H9 (cell line): Measurements from ENCODE around the gene TPP2. TPM values are rescaled to one million over a fixed set of nuclear protein-coding genes. Genes with fewer than 3 reads are reported as not detected.

Experiments used
- DNase-seq: peaks from one replicate; pipeline ENCODE4 v3.0.0-alpha.2; 2017
- H2AFZ ChIP-seq: one replicate; pipeline ENCODE4 v1.6.1; 2013; ENCODE audit warnings: mild to moderate bottlenecking, low read length, control low read depth, moderate library complexity
- H2AK5ac ChIP-seq: 2 replicates; pipeline ENCODE4 v1.6.1; 2013; ENCODE audit warnings: low read length, control low read depth, mixed read lengths; ENCODE audit not compliant: insufficient read length
- H2BK120ac ChIP-seq: one replicate; pipeline ENCODE4 v1.6.1; 2013; ENCODE audit warnings: low read depth, mild to moderate bottlenecking, low read length, control low read depth, inconsistent platforms; ENCODE audit not compliant: poor library complexity, severe bottlenecking
- H2BK12ac ChIP-seq: 2 replicates; pipeline ENCODE4 v1.6.1; 2013; ENCODE audit warnings: low read length, control low read depth, mixed read lengths, low read depth; ENCODE audit not compliant: insufficient read length
- H2BK15ac ChIP-seq: 2 replicates; pipeline ENCODE4 v1.6.1; 2013; ENCODE audit warnings: low read depth, low read length, control low read depth
- H2BK20ac ChIP-seq: one replicate; pipeline ENCODE4 v1.6.1; 2013; ENCODE audit warnings: low read depth, mild to moderate bottlenecking, low read length, control low read depth, inconsistent platforms; ENCODE audit not compliant: poor library complexity, severe bottlenecking
- H2BK5ac ChIP-seq: 2 replicates; pipeline ENCODE4 v1.6.1; 2013; ENCODE audit warnings: low read length, control low read depth, mixed read lengths; ENCODE audit not compliant: insufficient read length
- H3K14ac ChIP-seq: 2 replicates; pipeline ENCODE4 v1.6.1; 2013; ENCODE audit warnings: low read length, control low read depth; ENCODE audit not compliant: insufficient read depth
- H3K18ac ChIP-seq: 2 replicates; pipeline ENCODE4 v1.6.1; 2013; ENCODE audit warnings: low read depth, mild to moderate bottlenecking, mixed read lengths, low read length, control low read depth; ENCODE audit not compliant: insufficient read length
- H3K23ac ChIP-seq: 2 replicates; pipeline ENCODE4 v1.6.1; 2013; ENCODE audit warnings: low read length, control low read depth, mixed read lengths, low read depth; ENCODE audit not compliant: insufficient read length
- H3K23me2 ChIP-seq: 2 replicates; pipeline ENCODE4 v1.6.1; 2013; ENCODE audit warnings: low read depth, mild to moderate bottlenecking, mixed read lengths, low read length, control low read depth; ENCODE audit not compliant: insufficient read length, poor library complexity, severe bottlenecking
- H3K27ac ChIP-seq: 2 replicates; pipeline ENCODE4 v1.5.1; 2013; ENCODE audit warnings: low read length, control low read depth, mixed read lengths, low read depth; ENCODE audit not compliant: insufficient read length
- H3K27me3 ChIP-seq: 2 replicates; pipeline ENCODE4 v1.6.1; 2013; ENCODE audit warnings: low read length, control low read depth, inconsistent platforms; ENCODE audit not compliant: insufficient read depth
- H3K4ac ChIP-seq: 2 replicates; pipeline ENCODE4 v1.6.1; 2013; ENCODE audit warnings: low read depth, mild to moderate bottlenecking, control low read depth, inconsistent platforms, low read length, moderate library complexity
- H3K4me1 ChIP-seq: 2 replicates; pipeline ENCODE4 v1.6.1; 2013; ENCODE audit warnings: low read length, control low read depth, inconsistent platforms; ENCODE audit not compliant: insufficient read depth
- H3K4me2 ChIP-seq: 2 replicates; pipeline ENCODE4 v1.6.1; 2013; ENCODE audit warnings: low read length, control low read depth, mixed read lengths; ENCODE audit not compliant: insufficient read length, insufficient read depth
- H3K56ac ChIP-seq: 2 replicates; pipeline ENCODE4 v1.6.1; 2013; ENCODE audit warnings: low read depth, mild to moderate bottlenecking, mixed read lengths, low read length, control low read depth; ENCODE audit not compliant: insufficient read length
- H3K79me1 ChIP-seq: 2 replicates; pipeline ENCODE4 v1.6.1; 2013; ENCODE audit warnings: low read depth, mild to moderate bottlenecking, moderate library complexity, low read length, control low read depth, inconsistent platforms; ENCODE audit not compliant: insufficient read depth, poor library complexity, severe bottlenecking
- H3K79me2 ChIP-seq: 2 replicates; pipeline ENCODE4 v1.6.1; 2013; ENCODE audit warnings: low read length, control low read depth, inconsistent platforms; ENCODE audit not compliant: insufficient read depth
- H3K9ac ChIP-seq: 2 replicates; pipeline ENCODE4 v1.6.1; 2013; ENCODE audit warnings: low read length, control low read depth, mixed read lengths; ENCODE audit not compliant: insufficient read length; ENCODE audit errors: extremely low read depth
- H3K9me3 ChIP-seq: one replicate; pipeline ENCODE4 v1.6.1; 2013; ENCODE audit warnings: low read depth, low read length, inconsistent platforms; ENCODE audit not compliant: control insufficient read depth
- H3T11ph ChIP-seq: one replicate; pipeline ENCODE4 v1.6.1; 2013; ENCODE audit warnings: mild to moderate bottlenecking, low read length, control low read depth, inconsistent platforms
- H4K20me1 ChIP-seq: one replicate; pipeline ENCODE4 v1.6.1; 2013; ENCODE audit not compliant: control insufficient read depth, insufficient read length, insufficient read depth
- H4K5ac ChIP-seq: 2 replicates; pipeline ENCODE4 v1.6.1; 2013; ENCODE audit warnings: low read depth, mild to moderate bottlenecking, mixed read lengths, low read length, control low read depth; ENCODE audit not compliant: insufficient read length
- H4K8ac ChIP-seq: replicated peaks from 2 replicates; pipeline ENCODE4 v1.6.1; 2013; ENCODE audit warnings: low read length, control low read depth, mixed read lengths, low read depth; ENCODE audit not compliant: insufficient read length
- H4K91ac ChIP-seq: 2 replicates; pipeline ENCODE4 v1.6.1; 2013; ENCODE audit warnings: low read depth, mild to moderate bottlenecking, moderate library complexity, mixed read lengths, low read length, control low read depth; ENCODE audit not compliant: insufficient read length
- H3K27ac Mint-ChIP-seq, 3 experiments: 2 replicates in 2 of 3; 3 replicates in 1 of 3; pipeline ENCODE4 v1.8.0; 2020 to 2021; ENCODE audit warnings: mixed read lengths in 3 of 3, mild to moderate bottlenecking in 1 of 3, moderate library complexity in 1 of 3
- H3K27me3 Mint-ChIP-seq: 2 replicates; pipeline ENCODE4 v1.8.0; 2021; ENCODE audit warnings: low read depth, mild to moderate bottlenecking, moderate library complexity, mixed read lengths
- H3K36me3 Mint-ChIP-seq, 3 experiments: 2 replicates in 2 of 3; 3 replicates in 1 of 3; pipeline ENCODE4 v1.8.0; 2020 to 2021; ENCODE audit warnings: low read depth in 3 of 3, mixed read lengths in 3 of 3; ENCODE audit not compliant: insufficient read depth in 1 of 3
- H3K4me1 Mint-ChIP-seq, 2 experiments: 2 replicates each; pipeline ENCODE4 v1.8.0; 2020; ENCODE audit warnings: mixed read lengths in 2 of 2
- H3K4me3 Mint-ChIP-seq, 2 experiments: 2 replicates in 1 of 2; 3 replicates in 1 of 2; pipeline ENCODE4 v1.8.0; 2020 to 2021; ENCODE audit warnings: mild to moderate bottlenecking in 2 of 2, mixed read lengths in 2 of 2, moderate library complexity in 1 of 2
- H3K9me3 Mint-ChIP-seq, 2 experiments: 2 replicates in 1 of 2; 3 replicates in 1 of 2; pipeline ENCODE4 v1.8.0; 2020; ENCODE audit warnings: mild to moderate bottlenecking in 2 of 2, mixed read lengths in 2 of 2, moderate library complexity in 1 of 2
- WGBS: extraction: QIAGEN DNeasy Blood & Tissue Kit; methylation state at CpG from one replicate; pipeline ENCODE4 v1.1.7; 2013; ENCODE audit warnings: missing lambda C conversion rate, low lambda C conversion rate, mixed read lengths; ENCODE audit not compliant: insufficient read length; ENCODE audit errors: extremely low coverage; 5-methylcytosine and 5-hydroxymethylcytosine counted together
- total RNA-seq: library from RNA; stranded (reverse); gene quantifications from 2 replicates; pipeline ENCODE4 v1.2.1, GENCODE V29; 2021
- TF ChIP-seq, protein P1 (sequence below): fragments of 200-600 bp; sonication (generic); conservative IDR thresholded peaks from 3 replicates; pipeline ENCODE4 v1.8.0; 2021; ENCODE audit warnings: antibody characterized with exemption, mild to moderate bottlenecking

Gene TPP2
- total RNA-seq, 1 experiment from 2014 or later, result 63.5 TPM

DNA sequence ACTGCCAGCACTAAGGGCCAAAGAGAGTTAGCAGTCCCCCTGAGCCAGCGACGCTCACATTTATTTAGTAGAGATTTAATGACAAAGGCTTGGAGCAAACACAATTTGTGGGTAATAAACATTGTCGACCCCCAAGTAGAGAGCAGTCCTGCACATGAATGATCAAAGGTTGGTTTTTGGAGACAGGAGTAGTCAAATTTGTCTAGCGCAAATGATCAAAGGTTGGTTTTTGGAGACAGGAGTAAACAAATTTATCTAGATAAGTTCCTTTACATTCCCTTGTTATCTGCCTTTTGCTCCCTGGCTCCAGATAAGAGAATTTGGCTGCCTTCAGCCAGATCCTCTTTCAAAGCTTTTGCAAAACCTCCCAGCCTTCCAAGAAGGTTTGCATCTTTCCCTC is 71.1 kb downstream of the TPP2 start:
- Histone ChIP-seq H3K79me1 (no peaks in the 10 kb centered on the region), H3K79me2 (no peaks in the 10 kb centered on the region), H2BK120ac (no peak overlapping the region), H2BK20ac (no peak overlapping the region), H3K9ac (no peak overlapping the region), H3K4me2 (no peak overlapping the region), H3K23me2 (no peaks in the 10 kb centered on the region), H3K4me1 (no peaks in the 10 kb centered on the region), H3K56ac (no peak overlapping the region), H2BK5ac (no peak overlapping the region), H2BK12ac (no peak overlapping the region), H3K4ac (no peak overlapping the region), H4K20me1 (no peaks in the 10 kb centered on the region), H2AFZ (no peak overlapping the region), H3K23ac (no peak overlapping the region), H2AK5ac (no peak overlapping the region), H4K5ac (no peak overlapping the region), H3K9me3 (no peaks in the 10 kb centered on the region), H3K18ac (no peak overlapping the region), H3K27me3 (no peaks in the 10 kb centered on the region), H3K14ac (no peak overlapping the region), H3K27ac (no peak overlapping the region), H4K91ac (no peak overlapping the region), H3T11ph (no peak overlapping the region), H4K8ac (no peak overlapping the region), H2BK15ac (no peak overlapping the region)
- H3K27me3 Mint-ChIP-seq, result no peaks in the 10 kb centered on the region; the same call in 1 of the 2 replicates
- DNase-seq, result no peak
- peaks cover 4 to 5% of the 10 kb centered on the region in 2 experiments; a peak in 3 of 4 replicates for H3K4me1 Mint-ChIP-seq
- peaks cover 28 to 30% of the 10 kb centered on the region in 2 experiments for H3K9me3 Mint-ChIP-seq
- no CpG with 5 or more reads among the region's 4 CpGs for WGBS
- peaks cover 70 to 87% (median 77%) of the 10 kb centered on the region in 3 experiments for H3K36me3 Mint-ChIP-seq
- H3K4me3 Mint-ChIP-seq, result no peak overlapping the region
- no peak overlapping the region for H3K27ac Mint-ChIP-seq
- TF ChIP-seq, protein P1, sequence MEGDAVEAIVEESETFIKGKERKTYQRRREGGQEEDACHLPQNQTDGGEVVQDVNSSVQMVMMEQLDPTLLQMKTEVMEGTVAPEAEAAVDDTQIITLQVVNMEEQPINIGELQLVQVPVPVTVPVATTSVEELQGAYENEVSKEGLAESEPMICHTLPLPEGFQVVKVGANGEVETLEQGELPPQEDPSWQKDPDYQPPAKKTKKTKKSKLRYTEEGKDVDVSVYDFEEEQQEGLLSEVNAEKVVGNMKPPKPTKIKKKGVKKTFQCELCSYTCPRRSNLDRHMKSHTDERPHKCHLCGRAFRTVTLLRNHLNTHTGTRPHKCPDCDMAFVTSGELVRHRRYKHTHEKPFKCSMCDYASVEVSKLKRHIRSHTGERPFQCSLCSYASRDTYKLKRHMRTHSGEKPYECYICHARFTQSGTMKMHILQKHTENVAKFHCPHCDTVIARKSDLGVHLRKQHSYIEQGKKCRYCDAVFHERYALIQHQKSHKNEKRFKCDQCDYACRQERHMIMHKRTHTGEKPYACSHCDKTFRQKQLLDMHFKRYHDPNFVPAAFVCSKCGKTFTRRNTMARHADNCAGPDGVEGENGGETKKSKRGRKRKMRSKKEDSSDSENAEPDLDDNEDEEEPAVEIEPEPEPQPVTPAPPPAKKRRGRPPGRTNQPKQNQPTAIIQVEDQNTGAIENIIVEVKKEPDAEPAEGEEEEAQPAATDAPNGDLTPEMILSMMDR, result no peak
